NCI-H1694 (cell line): ENCODE results near the gene PLCB4.

Experiments
- DNase-seq: peaks from one replicate; lab custom pipeline; 2025; lab: John Stamatoyannopoulos, UW

Gene PLCB4

DNA sequence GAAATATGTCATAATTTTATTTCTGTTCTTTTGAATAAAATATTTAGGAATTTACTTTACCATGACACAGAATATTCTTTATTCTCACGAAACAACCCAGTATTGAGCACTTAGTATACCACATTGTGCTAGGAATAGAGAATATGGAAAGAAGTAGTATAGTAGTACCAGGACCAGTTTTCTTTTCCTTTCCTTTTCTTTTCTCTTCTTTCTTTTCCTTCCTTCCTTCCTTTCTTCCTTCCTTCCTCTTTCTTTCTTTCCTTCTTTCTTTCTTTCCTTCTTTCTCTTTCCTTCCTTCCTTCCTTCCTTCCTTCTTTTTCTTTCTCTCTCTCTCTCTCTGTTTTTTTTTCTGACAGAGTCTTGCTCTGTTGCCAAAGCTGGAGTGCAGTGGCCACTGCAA is 7.5 kb upstream of the PLCB4 start:
- no peak for DNase-seq

DNA sequence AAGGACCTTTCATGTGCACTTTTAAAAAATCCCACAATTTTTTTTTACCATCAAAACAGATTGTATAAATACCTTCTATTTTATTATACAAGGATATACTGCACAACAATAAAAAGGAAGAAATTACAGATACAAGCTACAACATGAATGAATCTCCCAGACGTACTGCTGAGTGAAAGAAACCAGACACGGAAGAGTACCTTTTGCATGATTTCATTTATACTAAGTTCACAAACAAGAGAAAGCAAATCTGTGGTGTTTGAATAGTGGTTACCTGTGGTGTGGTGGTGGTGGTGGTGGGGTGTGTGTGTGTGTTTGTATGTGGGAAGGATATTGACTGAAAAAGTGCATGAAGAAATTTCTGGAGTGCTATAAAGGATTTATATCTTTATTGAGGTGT is 6.8 kb upstream of the PLCB4 start:
- no peak for DNase-seq

DNA sequence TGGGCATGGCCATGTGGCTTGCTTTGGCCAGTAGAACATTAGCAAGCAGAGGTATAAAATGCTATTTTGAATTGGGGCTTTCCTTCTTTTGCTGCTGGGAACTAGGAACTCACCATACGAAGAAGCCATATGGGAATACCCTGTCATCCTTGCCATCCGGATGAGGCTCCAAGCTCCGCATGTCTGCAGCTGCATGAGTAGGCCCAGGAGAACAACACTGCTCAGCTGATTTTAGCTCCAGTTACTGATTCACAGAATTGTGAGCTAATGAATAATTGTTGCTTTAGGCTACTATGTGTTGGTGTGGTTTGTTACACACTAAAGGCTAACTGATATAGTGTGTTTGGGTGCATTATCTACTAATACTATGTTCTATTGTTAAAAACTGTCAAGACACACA is 2.7 kb upstream of the PLCB4 start:
- peak; percentile 45 for DNase-seq

DNA sequence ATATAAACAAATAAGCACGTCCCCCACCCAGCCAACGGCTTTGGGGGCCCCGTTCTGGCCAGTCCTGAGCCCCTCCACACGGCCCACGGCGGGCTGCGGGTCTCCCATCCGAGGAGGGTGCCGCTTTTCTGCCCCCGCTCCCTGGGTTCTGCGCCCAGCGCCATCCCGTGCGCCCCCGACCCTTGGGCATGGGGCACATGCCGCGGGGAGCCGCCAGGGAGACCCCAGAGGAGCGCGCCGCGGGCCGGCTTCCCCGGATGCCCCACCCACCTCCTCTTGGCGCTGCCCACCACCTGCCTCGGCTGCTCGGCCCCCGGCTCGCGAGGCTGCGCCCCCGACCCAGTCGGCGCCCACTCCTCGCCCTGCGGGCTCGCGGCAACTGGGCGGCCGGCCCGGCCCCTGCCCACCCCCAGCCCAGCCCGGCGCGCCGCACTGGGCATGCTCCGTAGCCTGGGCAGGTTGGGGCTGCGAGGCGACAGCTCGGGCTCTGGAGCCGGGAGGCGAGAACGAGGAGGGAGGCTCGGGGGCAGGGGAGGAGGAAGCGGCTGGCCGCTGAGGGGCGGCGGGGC is 570 bp upstream of the PLCB4 start:
- no peak for DNase-seq

DNA sequence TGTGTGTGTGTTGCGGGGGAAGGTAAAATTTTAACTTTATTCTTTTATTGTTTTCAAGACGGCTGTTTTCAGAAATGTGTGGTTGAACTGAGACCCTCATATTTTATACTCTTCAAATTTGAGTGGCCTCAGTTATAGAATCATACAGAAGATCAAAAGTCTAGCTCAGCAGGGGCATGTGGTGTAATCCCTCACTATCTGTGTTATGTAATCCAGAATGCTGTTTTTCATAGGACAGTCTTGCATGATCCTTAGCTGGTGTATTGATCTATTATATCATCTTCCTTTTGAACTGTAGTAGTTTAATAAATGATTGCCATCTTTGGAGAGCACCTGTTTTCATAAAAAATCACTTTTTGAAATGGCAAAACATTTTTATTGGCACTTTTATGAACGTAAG is 1.4 kb downstream of the PLCB4 start:
- no peak for DNase-seq

DNA sequence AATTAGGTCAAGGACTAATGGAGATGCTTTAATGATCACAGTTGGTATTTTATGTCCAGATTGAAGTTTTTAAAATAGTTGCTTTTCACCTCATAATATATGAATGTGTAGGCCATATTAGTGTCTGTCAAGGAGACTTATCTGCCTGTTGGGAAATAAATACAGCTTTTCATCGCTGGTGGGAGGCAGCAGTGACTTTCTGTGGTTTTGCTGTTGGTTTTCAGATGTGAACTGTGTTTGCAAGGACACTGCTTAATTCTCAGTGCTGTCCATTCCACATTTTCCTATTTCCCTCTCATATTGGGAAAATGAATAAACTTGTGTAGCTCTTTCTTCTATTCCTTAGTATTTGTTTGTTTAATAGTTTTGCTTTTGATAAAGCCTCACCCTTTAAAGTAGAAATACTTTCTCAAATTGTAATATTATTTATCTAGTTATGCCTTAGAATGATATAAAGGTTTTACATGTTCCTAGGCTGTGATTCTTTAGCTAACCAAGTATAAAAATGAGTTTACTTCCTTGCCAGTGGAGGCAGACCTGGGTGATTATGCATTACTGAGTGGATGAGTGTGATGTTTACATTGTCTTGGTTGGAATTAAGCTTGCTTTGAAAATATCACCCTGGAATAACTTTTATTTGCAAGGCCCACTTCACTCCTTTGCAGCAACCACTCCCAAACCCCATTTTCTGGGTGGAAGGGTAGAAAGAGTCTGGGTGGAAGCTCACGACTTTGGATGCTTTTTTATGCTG is 3.3 kb downstream of the PLCB4 start:
- no peak for DNase-seq

DNA sequence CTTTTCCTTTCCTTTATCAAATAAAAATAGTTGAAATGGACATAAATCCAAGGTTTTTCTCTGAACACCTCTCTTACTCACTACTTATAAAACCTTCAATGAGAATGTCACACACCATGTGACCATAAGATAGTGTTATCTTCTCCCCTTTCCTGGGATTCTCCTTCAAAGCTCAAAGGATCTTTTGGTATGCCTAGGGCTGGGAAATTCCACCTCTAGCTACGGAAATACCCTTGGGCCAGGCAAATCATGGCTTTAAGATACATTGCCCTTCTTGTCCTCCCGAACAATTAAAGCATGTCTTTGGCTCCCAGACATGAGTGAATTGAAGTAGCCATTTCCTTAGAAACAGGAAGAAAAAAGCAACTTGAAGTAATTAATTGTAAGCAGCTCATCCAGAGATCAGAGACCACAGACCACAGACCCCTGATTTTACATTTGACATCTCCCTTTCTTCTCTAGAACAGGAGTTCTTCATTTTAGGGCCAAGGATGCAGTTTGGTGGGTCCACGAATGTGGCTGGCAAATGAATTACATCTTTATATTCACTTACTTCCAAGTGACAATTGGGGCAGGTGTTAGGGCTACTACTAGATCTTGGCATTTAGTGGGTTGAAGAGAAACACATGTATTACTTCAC is 4.1 kb downstream of the PLCB4 start:
- DNase-seq = no peak

DNA sequence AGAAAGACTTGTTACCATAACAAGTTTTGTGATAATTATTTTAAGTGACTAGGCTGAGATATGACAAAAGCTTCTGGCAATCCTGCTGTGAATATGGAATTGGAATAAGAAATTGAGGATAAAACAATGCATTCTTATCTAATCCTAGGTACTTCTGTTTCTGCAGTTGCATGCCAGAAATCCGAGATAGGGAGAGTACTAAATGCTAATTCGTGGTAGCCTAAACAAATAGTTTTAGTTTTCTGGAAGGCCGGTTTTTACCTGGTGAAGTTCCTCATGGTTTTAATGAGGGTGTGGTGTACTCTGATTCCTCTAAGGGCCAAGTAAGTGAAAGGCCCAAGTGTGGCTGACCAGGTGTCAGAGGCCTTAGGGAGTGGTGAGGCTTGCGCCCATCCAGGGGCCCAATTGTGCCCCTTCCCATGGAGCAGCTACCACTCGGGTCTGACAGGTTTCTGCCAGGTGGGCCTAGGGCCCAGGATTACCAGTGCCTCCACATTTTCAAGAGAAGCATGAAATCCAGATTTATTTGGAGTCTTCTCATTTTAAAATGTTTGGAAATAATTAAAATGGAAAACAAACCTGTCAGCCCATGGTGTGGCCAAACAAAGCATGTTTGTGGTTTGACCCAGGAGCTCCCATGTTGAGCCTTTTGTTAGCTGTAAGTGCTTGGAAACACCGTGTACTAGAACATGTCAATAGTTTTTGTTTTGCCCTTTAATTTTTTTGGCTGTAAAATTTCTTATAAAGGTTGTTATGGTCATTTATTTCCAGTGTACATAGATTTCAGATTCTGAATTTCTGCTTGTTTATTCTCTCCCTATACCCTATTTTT is 6.6 kb downstream of the PLCB4 start:
- no peak for DNase-seq

DNA sequence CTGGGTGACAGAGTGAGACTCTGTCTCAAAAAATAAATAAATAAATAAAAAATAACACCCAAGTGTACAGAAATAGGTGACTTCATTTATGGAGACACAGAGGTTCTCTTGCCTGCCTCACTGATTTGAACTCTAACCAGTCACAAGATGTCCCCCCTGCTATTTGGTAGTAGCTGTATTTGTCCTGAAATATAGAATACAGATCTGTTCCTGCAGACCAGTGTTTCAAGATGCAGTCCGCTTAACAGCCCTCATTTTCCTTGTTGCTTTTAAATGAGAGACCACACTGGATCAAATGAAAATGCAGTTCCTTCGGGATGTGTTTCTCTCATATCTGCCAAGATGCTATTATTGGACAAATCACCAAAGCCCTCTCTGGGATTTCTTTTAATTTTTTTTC is 7.6 kb downstream of the PLCB4 start:
- DNase-seq = no peak

DNA sequence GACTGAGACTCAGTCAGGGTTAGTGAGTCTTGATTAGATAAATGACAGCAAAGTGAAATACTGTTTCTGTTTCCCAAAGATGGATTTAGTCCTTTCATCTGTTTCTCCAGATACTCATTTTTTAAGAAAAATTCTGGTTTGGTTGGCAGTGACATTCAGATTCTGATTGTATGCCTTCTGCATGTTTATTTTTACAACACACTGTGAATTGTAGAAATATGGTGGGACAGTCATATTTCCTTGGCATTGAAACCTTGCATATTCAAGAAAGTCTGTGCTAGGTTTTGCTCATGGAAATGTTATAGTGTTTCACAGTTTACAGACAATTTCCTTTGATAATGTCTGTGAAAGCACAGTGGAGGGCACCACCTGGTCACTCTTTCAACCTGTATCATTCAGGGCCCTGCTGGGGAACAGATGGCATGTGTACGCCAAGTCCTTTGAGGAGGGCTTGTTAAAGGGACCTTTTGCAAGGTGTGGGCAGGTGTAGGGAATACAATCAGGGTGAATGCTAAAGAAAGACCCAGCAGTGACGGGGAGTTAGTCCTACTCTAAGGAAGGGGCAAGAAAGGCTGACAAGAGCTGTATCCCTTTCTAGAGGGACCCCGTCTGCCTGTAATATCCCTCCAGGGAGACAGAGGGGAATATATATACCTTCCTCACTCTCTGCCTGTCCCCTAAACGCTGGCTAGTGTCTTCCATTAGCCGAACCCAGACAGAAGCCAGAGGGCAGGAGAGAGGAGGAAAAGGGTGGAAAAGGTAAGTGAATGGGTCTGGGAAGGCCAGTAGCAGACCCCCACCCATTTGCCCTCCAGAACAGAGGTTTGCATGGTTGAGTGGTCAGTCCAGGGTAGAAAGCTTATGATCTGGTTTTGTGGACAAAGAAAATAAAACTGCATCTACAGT is 10.2 kb downstream of the PLCB4 start:
- DNase-seq = no peak

DNA sequence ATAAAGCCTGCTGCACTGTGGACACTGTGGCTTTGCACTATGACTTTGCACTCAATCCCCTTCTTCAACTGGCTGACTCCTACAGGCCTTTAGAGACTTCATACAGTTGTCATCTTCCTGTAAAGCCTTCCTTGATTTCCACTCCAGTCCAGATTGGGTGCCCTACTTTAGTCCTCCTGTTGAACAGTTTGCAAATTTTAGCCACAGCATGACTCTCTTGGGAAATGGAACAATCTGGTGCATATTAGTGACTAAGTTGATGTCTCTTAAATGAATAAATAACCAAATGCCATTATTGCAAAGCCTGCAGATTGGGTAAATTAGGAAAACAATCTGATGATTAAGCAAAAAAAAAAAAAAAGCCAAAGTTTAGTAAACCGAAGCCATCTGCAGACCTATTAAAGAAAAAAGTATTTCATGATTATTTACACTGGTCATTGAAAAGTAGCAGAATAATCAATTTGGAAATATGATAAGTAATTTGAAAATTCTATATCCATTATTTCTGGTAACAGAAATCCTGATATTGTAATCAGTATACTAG is 12.6 kb downstream of the PLCB4 start:
- no peak for DNase-seq

DNA sequence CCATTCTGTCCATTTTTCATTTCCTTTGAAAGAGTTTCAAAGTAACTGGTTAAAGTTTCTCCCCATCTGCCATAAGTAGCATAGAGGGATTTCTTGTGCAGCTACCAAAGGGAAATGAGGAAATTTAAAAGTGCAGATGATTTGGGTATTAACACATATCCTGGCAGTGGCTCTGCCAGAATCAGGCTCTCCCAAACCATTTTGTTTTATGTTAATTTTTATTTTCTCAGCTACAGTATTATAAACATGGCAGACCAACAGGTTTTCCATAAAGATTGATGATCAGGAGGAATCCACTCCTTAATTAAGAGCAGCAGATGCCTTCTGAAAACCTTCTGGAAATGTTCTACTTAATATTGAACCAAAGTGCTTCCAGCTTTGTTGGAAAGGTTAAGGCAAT is 13.9 kb downstream of the PLCB4 start:
- no peak for DNase-seq

DNA sequence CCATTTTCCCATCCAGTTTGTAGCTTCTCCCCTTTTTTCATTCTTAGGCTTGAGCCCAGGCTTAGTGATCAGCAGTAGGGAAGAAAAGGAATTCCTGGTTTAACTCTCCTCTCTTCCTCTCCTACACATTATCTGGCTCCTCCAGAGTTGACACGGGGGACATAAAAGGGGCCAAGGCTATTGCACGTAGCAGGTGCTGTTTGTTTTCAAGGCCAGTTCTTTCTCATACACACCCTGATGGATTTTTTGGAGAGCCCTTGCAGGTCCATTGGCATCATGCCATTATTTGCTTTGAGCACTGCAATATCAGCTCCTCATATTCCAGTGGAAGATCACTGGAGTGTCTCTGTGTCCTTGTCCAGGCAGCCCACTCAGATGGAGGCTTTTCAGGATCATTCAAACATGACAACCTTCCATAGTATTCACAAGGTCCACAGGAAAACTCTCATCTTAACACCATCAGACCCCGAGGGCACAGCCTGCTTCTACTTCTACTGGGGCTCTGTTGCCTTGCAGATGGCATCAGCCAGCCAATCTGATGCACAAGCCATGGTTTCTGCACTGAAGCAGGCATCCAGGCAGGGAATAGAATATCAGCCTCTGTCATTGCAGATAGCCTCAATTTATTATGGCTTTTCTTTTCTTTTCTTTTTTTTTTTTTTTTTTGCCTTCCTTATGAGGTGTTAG is 18.8 kb downstream of the PLCB4 start:
- DNase-seq = no peak

DNA sequence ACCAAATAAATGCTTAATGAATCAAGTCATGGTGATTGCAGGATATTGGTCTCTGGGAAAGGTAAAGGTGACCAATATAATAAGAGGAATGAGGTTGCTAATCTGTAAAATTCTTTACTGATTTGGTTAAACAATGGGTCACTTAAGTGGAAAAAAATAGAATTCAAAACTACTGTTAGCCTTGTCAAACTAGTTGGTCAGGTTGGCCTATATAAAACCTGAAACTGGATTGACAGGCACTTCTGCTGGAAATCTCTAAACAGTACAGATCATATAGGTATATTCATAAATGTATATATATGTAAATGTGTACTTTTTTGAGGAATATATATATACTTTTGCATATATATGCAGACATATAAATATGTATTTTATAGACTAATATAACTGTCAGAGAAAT is 19.7 kb downstream of the PLCB4 start:
- no peak for DNase-seq

DNA sequence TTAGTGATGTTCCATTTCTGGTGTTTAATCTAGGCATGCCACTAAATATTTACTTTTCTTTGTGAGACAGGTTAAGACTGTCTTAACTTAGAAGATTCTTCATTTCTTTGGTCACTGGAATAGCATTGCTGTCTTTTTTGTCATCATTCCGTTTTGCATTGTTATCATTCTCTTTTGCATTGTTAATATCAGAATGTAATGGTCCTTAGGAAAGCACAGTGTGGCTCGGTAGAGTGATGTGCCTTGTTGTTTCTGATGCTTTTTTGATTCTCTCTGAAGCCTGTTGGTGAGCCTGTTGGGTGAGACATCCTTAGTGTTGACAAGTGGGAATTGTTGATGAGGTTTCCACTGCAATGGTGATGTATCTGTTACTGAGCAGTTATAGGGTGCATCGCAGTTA is 23.2 kb downstream of the PLCB4 start:
- no peak for DNase-seq

DNA sequence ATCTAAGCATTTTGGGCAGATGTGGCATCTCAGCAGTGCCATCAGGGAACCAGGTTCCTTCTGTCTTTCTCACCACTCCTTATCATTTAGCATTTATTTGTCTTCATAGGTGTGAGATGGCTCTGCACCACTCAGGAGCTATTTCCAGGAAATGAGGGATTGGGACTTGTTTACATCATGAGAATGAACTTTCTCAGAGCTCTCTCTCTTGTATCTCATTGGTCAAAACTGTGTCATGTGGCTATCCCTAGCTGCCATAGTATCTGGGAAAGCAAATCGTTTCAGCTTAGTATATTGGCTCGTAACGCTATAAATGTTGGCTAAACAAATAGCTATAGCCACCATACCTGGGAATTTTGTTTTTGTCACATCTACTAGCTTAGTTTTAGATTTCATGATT is 23.8 kb downstream of the PLCB4 start:
- DNase-seq = no peak

DNA sequence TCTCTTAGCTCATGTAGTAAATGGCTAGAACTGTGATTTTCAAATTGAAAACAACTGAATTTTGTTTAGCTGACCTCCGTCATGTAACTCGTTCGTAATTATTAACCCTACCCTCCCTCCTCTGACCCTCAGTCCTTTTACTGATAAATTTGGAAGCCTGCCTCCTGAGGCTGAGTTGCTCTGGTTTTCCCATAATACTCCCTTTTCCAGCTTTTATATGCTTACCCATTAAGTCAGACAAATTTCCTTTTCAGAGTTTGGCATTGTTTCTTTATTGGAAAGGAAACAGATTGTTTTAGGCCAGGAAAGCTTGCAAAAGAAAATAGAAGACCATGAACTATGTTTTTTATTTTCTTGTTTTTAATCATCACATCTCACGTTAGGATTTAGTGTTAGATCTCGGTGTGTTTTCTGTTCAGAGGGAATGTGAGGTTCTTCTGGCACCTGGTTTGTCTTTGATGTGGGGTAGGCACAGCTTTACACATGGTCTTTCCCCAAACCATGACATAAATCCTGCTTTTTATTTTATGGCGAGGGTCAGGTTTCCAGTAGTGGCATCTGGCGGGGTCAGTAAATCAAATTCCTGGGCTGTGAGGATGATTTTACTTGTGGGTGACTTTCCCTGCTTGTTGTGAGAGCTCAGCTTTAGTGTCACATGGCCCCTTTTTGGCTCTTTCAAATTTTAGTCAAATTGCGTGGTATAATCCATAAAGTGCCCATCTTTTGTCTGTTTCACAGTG is 24.5 kb downstream of the PLCB4 start:
- DNase-seq = no peak

DNA sequence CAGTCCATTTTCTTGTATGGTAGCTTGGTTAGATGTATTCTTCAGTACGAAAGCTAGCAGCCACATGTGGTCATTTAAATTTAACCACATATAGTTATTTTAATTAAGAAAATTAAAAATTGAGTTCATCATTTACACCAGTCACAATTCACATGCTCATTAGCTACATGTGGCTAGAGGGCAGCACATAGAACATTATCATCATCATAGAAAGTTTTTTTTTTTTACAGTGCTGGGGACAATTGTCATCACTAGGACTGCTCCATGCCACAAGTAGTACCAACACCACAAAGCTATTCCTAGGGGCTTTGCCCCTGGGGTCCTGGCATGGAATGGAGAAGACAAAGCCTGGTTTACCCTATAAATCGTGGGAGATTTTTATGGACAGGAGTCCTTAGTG is 30.5 kb downstream of the PLCB4 start:
- DNase-seq = no peak

DNA sequence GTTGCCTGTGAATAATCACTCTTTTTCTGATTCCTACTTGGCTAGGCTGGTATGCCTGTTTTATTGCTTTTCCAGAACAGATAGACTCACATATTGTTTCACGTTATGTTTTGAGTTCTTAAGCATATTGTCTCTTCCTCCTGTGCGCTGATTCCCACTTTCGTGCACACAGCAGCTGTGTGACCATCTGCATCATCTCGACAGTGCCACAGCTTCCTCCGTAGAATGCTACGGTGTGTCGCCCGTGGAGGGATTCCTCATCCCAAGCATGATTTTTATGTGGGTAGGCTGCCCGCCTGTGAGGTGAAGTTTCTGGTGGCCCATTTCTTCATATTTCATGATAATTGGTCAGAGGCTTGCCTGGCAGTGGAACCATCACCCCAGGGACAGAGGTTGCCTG is 31.8 kb downstream of the PLCB4 start:
- DNase-seq = peak; percentile 40

DNA sequence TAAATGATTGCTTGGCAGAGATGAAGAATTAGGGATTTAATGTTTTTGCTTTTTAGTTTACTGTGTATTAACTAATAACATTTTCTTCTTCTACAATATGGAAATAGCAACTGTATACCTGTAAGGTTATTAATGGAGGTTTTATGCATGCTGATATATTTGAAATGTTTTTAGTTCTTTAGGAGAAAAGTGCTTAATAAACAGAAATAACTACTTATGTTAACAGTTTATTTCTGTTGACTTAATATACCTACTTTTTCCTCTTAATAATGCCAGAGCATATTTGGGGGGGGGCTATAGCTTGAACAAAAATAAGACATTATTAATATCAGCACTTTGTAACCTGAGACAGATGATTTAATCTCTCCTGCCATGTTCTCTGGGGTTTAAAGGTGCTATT is 33.6 kb downstream of the PLCB4 start:
- no peak for DNase-seq
